ENCODE measurements around the gene PDCD6IP. TPM values are rescaled to one million over a fixed set of nuclear protein-coding genes. Genes with fewer than 3 reads are reported as not detected.

The PDCD6IP gene
- polyA plus RNA-seq, 1 donor from 2014 or later, result 196 TPM

DNA sequence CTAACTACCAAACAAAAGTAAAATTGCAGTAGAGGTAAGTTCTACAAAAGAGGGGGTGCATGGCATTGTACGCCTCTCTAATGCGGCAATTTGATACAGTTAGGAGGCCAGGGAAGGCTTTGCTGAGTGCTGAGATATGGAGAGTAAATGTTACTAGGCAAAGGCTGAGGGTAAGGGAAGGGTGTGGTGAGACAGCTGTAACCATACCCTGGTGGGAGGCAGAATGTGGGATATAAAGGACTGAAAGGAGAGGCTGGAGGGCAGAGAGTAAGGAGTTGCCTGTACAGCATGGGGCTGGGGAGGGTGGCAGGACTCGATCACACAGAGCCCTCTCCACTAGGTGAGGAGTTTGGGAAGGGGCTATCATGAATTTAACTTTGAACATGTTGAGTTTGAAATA lies 106.3 kb downstream of the PDCD6IP start:
- H3K9me3 ChIP-seq (ENCODE audit: low read length), result no peaks in the 10 kb centered on the region
- H3K27ac ChIP-seq (ENCODE audit: low read length), result no peak overlapping the region
- no peaks in the 10 kb centered on the region for H3K9me2 ChIP-seq (ENCODE audit: insufficient read depth, low read length)
- TF ChIP-seq TAF1 (IDR thresholded peaks at IDR 0.05; ENCODE audit: low read depth) (no peak), SMC3 (conservative IDR thresholded peaks at IDR 0.05; ENCODE audit: poor library complexity) (no peak), POLR2AphosphoS5 (IDR thresholded peaks at IDR 0.05) (no peak), EZH2 (IDR thresholded peaks at IDR 0.05; ENCODE audit: borderline replicate concordance, insufficient read depth, low read length, poor library complexity, severe bottlenecking) (no peak), RAD21 (conservative IDR thresholded peaks at IDR 0.05) (no peak), MXI1 (conservative IDR thresholded peaks at IDR 0.05; ENCODE audit: poor library complexity, severe bottlenecking) (no peak), EP300 (conservative IDR thresholded peaks at IDR 0.05; ENCODE audit: poor library complexity, severe bottlenecking) (no peak)
- TF ChIP-seq, protein P1, sequence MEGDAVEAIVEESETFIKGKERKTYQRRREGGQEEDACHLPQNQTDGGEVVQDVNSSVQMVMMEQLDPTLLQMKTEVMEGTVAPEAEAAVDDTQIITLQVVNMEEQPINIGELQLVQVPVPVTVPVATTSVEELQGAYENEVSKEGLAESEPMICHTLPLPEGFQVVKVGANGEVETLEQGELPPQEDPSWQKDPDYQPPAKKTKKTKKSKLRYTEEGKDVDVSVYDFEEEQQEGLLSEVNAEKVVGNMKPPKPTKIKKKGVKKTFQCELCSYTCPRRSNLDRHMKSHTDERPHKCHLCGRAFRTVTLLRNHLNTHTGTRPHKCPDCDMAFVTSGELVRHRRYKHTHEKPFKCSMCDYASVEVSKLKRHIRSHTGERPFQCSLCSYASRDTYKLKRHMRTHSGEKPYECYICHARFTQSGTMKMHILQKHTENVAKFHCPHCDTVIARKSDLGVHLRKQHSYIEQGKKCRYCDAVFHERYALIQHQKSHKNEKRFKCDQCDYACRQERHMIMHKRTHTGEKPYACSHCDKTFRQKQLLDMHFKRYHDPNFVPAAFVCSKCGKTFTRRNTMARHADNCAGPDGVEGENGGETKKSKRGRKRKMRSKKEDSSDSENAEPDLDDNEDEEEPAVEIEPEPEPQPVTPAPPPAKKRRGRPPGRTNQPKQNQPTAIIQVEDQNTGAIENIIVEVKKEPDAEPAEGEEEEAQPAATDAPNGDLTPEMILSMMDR (IDR thresholded peaks at IDR 0.05; ENCODE audit: poor library complexity, severe bottlenecking), result no peak
- TF ChIP-seq, protein P2, sequence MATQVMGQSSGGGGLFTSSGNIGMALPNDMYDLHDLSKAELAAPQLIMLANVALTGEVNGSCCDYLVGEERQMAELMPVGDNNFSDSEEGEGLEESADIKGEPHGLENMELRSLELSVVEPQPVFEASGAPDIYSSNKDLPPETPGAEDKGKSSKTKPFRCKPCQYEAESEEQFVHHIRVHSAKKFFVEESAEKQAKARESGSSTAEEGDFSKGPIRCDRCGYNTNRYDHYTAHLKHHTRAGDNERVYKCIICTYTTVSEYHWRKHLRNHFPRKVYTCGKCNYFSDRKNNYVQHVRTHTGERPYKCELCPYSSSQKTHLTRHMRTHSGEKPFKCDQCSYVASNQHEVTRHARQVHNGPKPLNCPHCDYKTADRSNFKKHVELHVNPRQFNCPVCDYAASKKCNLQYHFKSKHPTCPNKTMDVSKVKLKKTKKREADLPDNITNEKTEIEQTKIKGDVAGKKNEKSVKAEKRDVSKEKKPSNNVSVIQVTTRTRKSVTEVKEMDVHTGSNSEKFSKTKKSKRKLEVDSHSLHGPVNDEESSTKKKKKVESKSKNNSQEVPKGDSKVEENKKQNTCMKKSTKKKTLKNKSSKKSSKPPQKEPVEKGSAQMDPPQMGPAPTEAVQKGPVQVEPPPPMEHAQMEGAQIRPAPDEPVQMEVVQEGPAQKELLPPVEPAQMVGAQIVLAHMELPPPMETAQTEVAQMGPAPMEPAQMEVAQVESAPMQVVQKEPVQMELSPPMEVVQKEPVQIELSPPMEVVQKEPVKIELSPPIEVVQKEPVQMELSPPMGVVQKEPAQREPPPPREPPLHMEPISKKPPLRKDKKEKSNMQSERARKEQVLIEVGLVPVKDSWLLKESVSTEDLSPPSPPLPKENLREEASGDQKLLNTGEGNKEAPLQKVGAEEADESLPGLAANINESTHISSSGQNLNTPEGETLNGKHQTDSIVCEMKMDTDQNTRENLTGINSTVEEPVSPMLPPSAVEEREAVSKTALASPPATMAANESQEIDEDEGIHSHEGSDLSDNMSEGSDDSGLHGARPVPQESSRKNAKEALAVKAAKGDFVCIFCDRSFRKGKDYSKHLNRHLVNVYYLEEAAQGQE (IDR thresholded peaks at IDR 0.05; ENCODE audit: borderline replicate concordance), result no peak
- H2AFZ ChIP-seq (ENCODE audit: low read depth, low read length), result no peak overlapping the region
- H3K4me3 ChIP-seq (ENCODE audit: low read length), result no peak overlapping the region
- H3K27me3 ChIP-seq (ENCODE audit: insufficient read depth, low read depth, low read length), result no peaks in the 10 kb centered on the region
- no peak overlapping the region for H3K4me2 ChIP-seq (ENCODE audit: low read length)
- no peaks in the 10 kb centered on the region for H3K36me3 ChIP-seq (ENCODE audit: insufficient read depth, low read length)
- H3K9ac ChIP-seq (ENCODE audit: low read length), result no peak overlapping the region
- no peaks in the 10 kb centered on the region for H3F3A ChIP-seq (ENCODE audit: insufficient read depth, low read length, poor library complexity, severe bottlenecking)
- H3K79me2 ChIP-seq (replicated peaks; ENCODE audit: insufficient read depth, low read length), result no peaks in the 10 kb centered on the region
- H4K20me1 ChIP-seq (ENCODE audit: insufficient read depth), result no peaks in the 10 kb centered on the region

DNA sequence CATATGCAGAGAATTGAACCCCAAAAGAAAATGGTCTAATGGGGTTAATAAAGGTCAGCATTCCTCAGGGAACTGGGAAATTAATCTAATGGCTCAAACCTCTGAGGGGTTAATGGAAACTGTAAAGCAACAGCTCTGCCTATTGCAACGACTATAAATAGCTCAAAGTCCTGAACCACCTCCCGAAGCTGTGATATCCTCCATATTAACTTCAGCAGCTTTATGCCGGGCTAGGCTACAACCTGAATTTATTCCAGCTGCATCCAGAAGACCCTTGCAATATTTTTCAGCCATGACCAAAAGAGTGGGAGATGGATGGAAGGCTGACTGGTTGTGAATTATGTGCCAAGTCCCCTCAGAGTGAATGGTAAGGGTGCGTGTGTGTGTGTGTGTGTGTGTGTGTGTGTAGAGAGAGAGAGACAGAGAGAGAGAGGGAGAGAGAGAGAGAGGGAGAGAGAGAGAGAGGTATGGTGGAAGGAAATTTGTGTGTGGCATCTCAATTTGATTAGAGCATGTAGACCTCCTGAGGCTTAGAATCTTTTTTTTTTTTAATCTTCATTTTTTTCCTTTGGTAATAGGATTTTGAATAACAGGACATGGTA lies 109.9 kb downstream of the PDCD6IP start:
- TF ChIP-seq RAD21 (conservative IDR thresholded peaks at IDR 0.05), result no peak
- no peak for TF ChIP-seq MXI1 (conservative IDR thresholded peaks at IDR 0.05; ENCODE audit: poor library complexity, severe bottlenecking)
- no peak for TF ChIP-seq SMC3 (conservative IDR thresholded peaks at IDR 0.05; ENCODE audit: poor library complexity)
- TF ChIP-seq, protein P1 (IDR thresholded peaks at IDR 0.05; ENCODE audit: poor library complexity, severe bottlenecking), result no peak
- no peak for TF ChIP-seq EP300 (conservative IDR thresholded peaks at IDR 0.05; ENCODE audit: poor library complexity, severe bottlenecking)
- TF ChIP-seq TAF1 (IDR thresholded peaks at IDR 0.05; ENCODE audit: low read depth), result no peak
- no peak for TF ChIP-seq POLR2AphosphoS5 (IDR thresholded peaks at IDR 0.05)
- no peak for TF ChIP-seq EZH2 (IDR thresholded peaks at IDR 0.05; ENCODE audit: borderline replicate concordance, insufficient read depth, low read length, poor library complexity, severe bottlenecking)
- TF ChIP-seq, protein P2 (IDR thresholded peaks at IDR 0.05; ENCODE audit: borderline replicate concordance), result no peak
- no peak overlapping the region for H2AFZ ChIP-seq (ENCODE audit: low read depth, low read length)
- no peak overlapping the region for H3K9ac ChIP-seq (ENCODE audit: low read length)
- no peaks in the 10 kb centered on the region for H3K27me3 ChIP-seq (ENCODE audit: insufficient read depth, low read depth, low read length)
- H3F3A ChIP-seq (ENCODE audit: insufficient read depth, low read length, poor library complexity, severe bottlenecking), result no peaks in the 10 kb centered on the region
- no peak overlapping the region for H3K4me3 ChIP-seq (ENCODE audit: low read length)
- H4K20me1 ChIP-seq (ENCODE audit: insufficient read depth), result no peaks in the 10 kb centered on the region
- H3K4me2 ChIP-seq (ENCODE audit: low read length), result no peak overlapping the region
- H3K9me2 ChIP-seq (ENCODE audit: insufficient read depth, low read length), result no peaks in the 10 kb centered on the region
- H3K36me3 ChIP-seq (ENCODE audit: insufficient read depth, low read length), result no peaks in the 10 kb centered on the region
- H3K9me3 ChIP-seq (ENCODE audit: low read length), result no peaks in the 10 kb centered on the region
- H3K27ac ChIP-seq (ENCODE audit: low read length), result peak overlapping the region; percentile 26
- no peaks in the 10 kb centered on the region for H3K79me2 ChIP-seq (replicated peaks; ENCODE audit: insufficient read depth, low read length)
